SK-N-SH treated with all-trans-retinoic acid at 6 μM for 48 hours (cell line): ENCODE measurements around the gene SEPTIN7.

ENCODE experiments used
- ATAC-seq: fragments of 200-7000 bp; cut with Tn5 transposase; 3 replicates; pipeline ENCODE4 v1.9.1; 2020; ENCODE audit warnings: mild to moderate bottlenecking, moderate library complexity
- BACH2 ChIP-seq: fragments of 250-450 bp; sonication (Bioruptor Pico); IDR thresholded peaks from 2 replicates; pipeline ENCODE4 v1.9.0; 2021; ENCODE audit warnings: mild to moderate bottlenecking, borderline replicate concordance
- CSDC2 ChIP-seq: fragments of 250-450 bp; sonication (Bioruptor Pico); IDR thresholded peaks from 2 replicates; pipeline ENCODE4 v1.5.0; 2020; ENCODE audit warnings: mild to moderate bottlenecking, moderate library complexity
- CSRNP3 ChIP-seq: fragments of 250-450 bp; sonication (Bioruptor Pico); IDR thresholded peaks from 2 replicates; pipeline ENCODE4 v1.5.1; 2021; ENCODE audit warnings: mild to moderate bottlenecking, moderate library complexity
- ESRRG ChIP-seq: fragments of 250-450 bp; sonication (Bioruptor Pico); IDR thresholded peaks from 2 replicates; pipeline ENCODE4 v1.6.1; 2021; ENCODE audit warnings: mild to moderate bottlenecking
- GLIS3 ChIP-seq: fragments of 250-450 bp; sonication (Bioruptor Pico); IDR thresholded peaks from 2 replicates; pipeline ENCODE4 v1.5.0; 2020; ENCODE audit warnings: mild to moderate bottlenecking, moderate library complexity
- ISL1 ChIP-seq: fragments of 250-450 bp; sonication (Bioruptor Pico); IDR thresholded peaks from 2 replicates; pipeline ENCODE4 v2.1.2; 2022; ENCODE audit warnings: mild to moderate bottlenecking, moderate library complexity
- OSR1 ChIP-seq: fragments of 250-450 bp; sonication (Bioruptor Pico); IDR thresholded peaks from 2 replicates; pipeline ENCODE4 v1.8.0; 2022; ENCODE audit warnings: moderate library complexity, mild to moderate bottlenecking, inconsistent platforms
- RARB ChIP-seq: fragments of 250-450 bp; sonication (Bioruptor Pico); IDR thresholded peaks from 2 replicates; pipeline ENCODE4 v1.8.0; 2021; ENCODE audit warnings: mild to moderate bottlenecking, moderate library complexity
- SNAI2 ChIP-seq: fragments of 250-450 bp; sonication (Bioruptor Pico); IDR thresholded peaks from 2 replicates; pipeline ENCODE4 v1.5.0; 2020; ENCODE audit warnings: mild to moderate bottlenecking, moderate library complexity
- TCF4 ChIP-seq: fragments of 250-450 bp; sonication (Bioruptor Pico); IDR thresholded peaks from 2 replicates; pipeline ENCODE4 v1.8.0; 2021; ENCODE audit warnings: mild to moderate bottlenecking, moderate library complexity, borderline replicate concordance
- TOX ChIP-seq: fragments of 250-450 bp; sonication (Bioruptor Pico); IDR thresholded peaks from 2 replicates; pipeline ENCODE4 v1.8.0; 2021; ENCODE audit warnings: mild to moderate bottlenecking, moderate library complexity, borderline replicate concordance
- ZC3H10 ChIP-seq: fragments of 250-450 bp; sonication (Bioruptor Pico); IDR thresholded peaks from 2 replicates; pipeline ENCODE4 v1.5.1; 2021; ENCODE audit warnings: mild to moderate bottlenecking, moderate library complexity
- ZFP3 ChIP-seq: fragments of 250-450 bp; sonication (Bioruptor Pico); IDR thresholded peaks from 2 replicates; pipeline ENCODE4 v1.5.0; 2020; ENCODE audit warnings: mild to moderate bottlenecking, moderate library complexity
- ZFP30 ChIP-seq: fragments of 450-650 bp; formaldehyde crosslinking; IDR thresholded peaks from 2 replicates; pipeline ENCODE4 v1.5.0; 2022; ENCODE audit warnings: mild to moderate bottlenecking, moderate library complexity
- ZNF565 ChIP-seq: fragments of 450-650 bp; formaldehyde crosslinking; conservative IDR thresholded peaks from 2 replicates; pipeline ENCODE4 v1.5.0; 2020; ENCODE audit warnings: low read depth, mild to moderate bottlenecking, moderate library complexity
- ZNF70 ChIP-seq: fragments of 450-650 bp; formaldehyde crosslinking; IDR thresholded peaks from 2 replicates; pipeline ENCODE4 v1.5.0; 2020; ENCODE audit warnings: mild to moderate bottlenecking, moderate library complexity
- ZNF8 ChIP-seq: fragments of 450-650 bp; formaldehyde crosslinking; IDR thresholded peaks from 2 replicates; pipeline ENCODE4 v1.5.0; 2020; ENCODE audit warnings: mild to moderate bottlenecking, moderate library complexity
- TF ChIP-seq, protein P1 (sequence below): fragments of 250-450 bp; sonication (Bioruptor Pico); IDR thresholded peaks from 2 replicates; pipeline ENCODE4 v1.8.0; 2021; ENCODE audit warnings: low read depth, mild to moderate bottlenecking, moderate library complexity, borderline replicate concordance
- TF ChIP-seq, protein P2 (sequence below): fragments of 250-450 bp; sonication (Bioruptor Pico); IDR thresholded peaks from 2 replicates; pipeline ENCODE4 v1.8.0; 2020; ENCODE audit warnings: mild to moderate bottlenecking, moderate library complexity, borderline replicate concordance
- TF ChIP-seq, protein P3 (sequence below): fragments of 250-450 bp; sonication (Bioruptor Pico); IDR thresholded peaks from 2 replicates; pipeline ENCODE4 v1.5.1; 2020; ENCODE audit warnings: low read depth, mild to moderate bottlenecking, moderate library complexity
- TF ChIP-seq, protein P4 (sequence below): fragments of 250-450 bp; sonication (Bioruptor Pico); IDR thresholded peaks from 2 replicates; pipeline ENCODE4 v1.5.0; 2020; ENCODE audit warnings: mild to moderate bottlenecking, moderate library complexity

The SEPTIN7 gene

DNA sequence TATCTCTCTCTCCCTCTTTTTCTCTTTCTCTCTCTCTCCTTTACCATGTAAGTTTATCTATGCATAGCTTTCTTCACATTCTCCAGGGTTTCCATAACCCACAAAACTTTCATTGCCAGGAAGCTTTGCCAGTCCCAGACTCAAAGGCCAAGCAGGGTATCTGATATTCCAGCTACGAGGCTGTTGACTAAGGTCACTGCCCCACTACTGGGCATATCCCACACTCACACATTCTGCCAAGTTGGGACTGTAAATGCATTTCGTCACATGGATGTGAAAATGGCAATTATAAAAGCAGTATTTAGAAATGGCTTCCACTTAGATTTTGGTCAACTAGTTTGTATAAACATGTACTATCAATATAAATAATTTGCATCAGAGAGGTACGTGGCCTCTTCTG is 43.3 kb upstream of the SEPTIN7 start:
- ATAC-seq = no peak
- TF ChIP-seq ESRRG (CRISPR knock-in tag) (no peak), TOX (CRISPR knock-in tag) (no peak), ZFP30 (no peak), GLIS3 (CRISPR knock-in tag) (no peak), ZNF70 (CRISPR knock-in tag) (no peak), ZC3H10 (CRISPR knock-in tag) (no peak), ZFP3 (no peak), OSR1 (CRISPR knock-in tag) (no peak), RARB (CRISPR knock-in tag) (no peak), SNAI2 (CRISPR knock-in tag) (no peak)
- TF ChIP-seq, protein P1, sequence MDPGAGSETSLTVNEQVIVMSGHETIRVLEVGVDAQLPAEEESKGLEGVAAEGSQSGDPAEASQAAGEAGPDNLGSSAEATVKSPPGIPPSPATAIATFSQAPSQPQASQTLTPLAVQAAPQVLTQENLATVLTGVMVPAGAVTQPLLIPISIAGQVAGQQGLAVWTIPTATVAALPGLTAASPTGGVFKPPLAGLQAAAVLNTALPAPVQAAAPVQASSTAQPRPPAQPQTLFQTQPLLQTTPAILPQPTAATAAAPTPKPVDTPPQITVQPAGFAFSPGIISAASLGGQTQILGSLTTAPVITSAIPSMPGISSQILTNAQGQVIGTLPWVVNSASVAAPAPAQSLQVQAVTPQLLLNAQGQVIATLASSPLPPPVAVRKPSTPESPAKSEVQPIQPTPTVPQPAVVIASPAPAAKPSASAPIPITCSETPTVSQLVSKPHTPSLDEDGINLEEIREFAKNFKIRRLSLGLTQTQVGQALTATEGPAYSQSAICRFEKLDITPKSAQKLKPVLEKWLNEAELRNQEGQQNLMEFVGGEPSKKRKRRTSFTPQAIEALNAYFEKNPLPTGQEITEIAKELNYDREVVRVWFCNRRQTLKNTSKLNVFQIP (CRISPR knock-in tag) = no peak

GRCh38 chr7:35758421-35758820 is 42.4 kb upstream of the SEPTIN7 start:
- no peak for ATAC-seq
- TF ChIP-seq, protein P1 (CRISPR knock-in tag) = no peak
- no peak for TF ChIP-seq ZFP30
- no peak for TF ChIP-seq BACH2
- TF ChIP-seq TOX (CRISPR knock-in tag) = no peak
- TF ChIP-seq GLIS3 (CRISPR knock-in tag) = no peak
- no peak for TF ChIP-seq CSDC2 (CRISPR knock-in tag)
- TF ChIP-seq, protein P2, sequence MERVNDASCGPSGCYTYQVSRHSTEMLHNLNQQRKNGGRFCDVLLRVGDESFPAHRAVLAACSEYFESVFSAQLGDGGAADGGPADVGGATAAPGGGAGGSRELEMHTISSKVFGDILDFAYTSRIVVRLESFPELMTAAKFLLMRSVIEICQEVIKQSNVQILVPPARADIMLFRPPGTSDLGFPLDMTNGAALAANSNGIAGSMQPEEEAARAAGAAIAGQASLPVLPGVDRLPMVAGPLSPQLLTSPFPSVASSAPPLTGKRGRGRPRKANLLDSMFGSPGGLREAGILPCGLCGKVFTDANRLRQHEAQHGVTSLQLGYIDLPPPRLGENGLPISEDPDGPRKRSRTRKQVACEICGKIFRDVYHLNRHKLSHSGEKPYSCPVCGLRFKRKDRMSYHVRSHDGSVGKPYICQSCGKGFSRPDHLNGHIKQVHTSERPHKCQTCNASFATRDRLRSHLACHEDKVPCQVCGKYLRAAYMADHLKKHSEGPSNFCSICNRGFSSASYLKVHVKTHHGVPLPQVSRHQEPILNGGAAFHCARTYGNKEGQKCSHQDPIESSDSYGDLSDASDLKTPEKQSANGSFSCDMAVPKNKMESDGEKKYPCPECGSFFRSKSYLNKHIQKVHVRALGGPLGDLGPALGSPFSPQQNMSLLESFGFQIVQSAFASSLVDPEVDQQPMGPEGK = no peak
- TF ChIP-seq ESRRG (CRISPR knock-in tag) = no peak
- no peak for TF ChIP-seq ISL1 (CRISPR knock-in tag)
- no peak for TF ChIP-seq ZNF565 (CRISPR knock-in tag)
- TF ChIP-seq RARB (CRISPR knock-in tag) = no peak
- TF ChIP-seq, protein P3, sequence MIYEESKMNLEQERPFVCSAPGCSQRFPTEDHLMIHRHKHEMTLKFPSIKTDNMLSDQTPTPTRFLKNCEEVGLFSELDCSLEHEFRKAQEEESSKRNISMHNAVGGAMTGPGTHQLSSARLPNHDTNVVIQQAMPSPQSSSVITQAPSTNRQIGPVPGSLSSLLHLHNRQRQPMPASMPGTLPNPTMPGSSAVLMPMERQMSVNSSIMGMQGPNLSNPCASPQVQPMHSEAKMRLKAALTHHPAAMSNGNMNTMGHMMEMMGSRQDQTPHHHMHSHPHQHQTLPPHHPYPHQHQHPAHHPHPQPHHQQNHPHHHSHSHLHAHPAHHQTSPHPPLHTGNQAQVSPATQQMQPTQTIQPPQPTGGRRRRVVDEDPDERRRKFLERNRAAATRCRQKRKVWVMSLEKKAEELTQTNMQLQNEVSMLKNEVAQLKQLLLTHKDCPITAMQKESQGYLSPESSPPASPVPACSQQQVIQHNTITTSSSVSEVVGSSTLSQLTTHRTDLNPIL (CRISPR knock-in tag) = no peak
- TF ChIP-seq, protein P4, sequence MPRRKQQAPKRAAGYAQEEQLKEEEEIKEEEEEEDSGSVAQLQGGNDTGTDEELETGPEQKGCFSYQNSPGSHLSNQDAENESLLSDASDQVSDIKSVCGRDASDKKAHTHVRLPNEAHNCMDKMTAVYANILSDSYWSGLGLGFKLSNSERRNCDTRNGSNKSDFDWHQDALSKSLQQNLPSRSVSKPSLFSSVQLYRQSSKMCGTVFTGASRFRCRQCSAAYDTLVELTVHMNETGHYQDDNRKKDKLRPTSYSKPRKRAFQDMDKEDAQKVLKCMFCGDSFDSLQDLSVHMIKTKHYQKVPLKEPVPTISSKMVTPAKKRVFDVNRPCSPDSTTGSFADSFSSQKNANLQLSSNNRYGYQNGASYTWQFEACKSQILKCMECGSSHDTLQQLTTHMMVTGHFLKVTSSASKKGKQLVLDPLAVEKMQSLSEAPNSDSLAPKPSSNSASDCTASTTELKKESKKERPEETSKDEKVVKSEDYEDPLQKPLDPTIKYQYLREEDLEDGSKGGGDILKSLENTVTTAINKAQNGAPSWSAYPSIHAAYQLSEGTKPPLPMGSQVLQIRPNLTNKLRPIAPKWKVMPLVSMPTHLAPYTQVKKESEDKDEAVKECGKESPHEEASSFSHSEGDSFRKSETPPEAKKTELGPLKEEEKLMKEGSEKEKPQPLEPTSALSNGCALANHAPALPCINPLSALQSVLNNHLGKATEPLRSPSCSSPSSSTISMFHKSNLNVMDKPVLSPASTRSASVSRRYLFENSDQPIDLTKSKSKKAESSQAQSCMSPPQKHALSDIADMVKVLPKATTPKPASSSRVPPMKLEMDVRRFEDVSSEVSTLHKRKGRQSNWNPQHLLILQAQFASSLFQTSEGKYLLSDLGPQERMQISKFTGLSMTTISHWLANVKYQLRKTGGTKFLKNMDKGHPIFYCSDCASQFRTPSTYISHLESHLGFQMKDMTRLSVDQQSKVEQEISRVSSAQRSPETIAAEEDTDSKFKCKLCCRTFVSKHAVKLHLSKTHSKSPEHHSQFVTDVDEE (CRISPR knock-in tag) = no peak
- TF ChIP-seq CSRNP3 (CRISPR knock-in tag) = no peak
- no peak for TF ChIP-seq ZNF8 (CRISPR knock-in tag)
- TF ChIP-seq TCF4 (CRISPR knock-in tag) = no peak
